Glutamatergic neuron (in vitro differentiated cells): ENCODE results near the gene NTN1. TPM values are rescaled to one million over a fixed set of nuclear protein-coding genes. Genes with fewer than 3 reads are reported as not detected.

Experiments used
- DNase-seq: peaks from one replicate; pipeline ENCODE4 v3.0.0; 2022
- H3K27ac Mint-ChIP-seq: one replicate; pipeline ENCODE4 v1.8.0; 2020; ENCODE audit warnings: mild to moderate bottlenecking, mixed read lengths, inconsistent platforms; ENCODE audit not compliant: unreplicated experiment
- H3K27me3 Mint-ChIP-seq: one replicate; pipeline ENCODE4 v1.8.0; 2020; ENCODE audit warnings: mild to moderate bottlenecking, moderate library complexity, mixed read lengths, inconsistent platforms; ENCODE audit not compliant: unreplicated experiment
- H3K36me3 Mint-ChIP-seq: one replicate; pipeline ENCODE4 v1.8.0; 2020; ENCODE audit warnings: mild to moderate bottlenecking, mixed read lengths, inconsistent platforms; ENCODE audit not compliant: unreplicated experiment
- H3K4me1 Mint-ChIP-seq: one replicate; pipeline ENCODE4 v1.8.0; 2020; ENCODE audit warnings: mild to moderate bottlenecking, low read depth, mixed read lengths, inconsistent platforms; ENCODE audit not compliant: unreplicated experiment
- H3K4me3 Mint-ChIP-seq: one replicate; pipeline ENCODE4 v1.8.0; 2020; ENCODE audit warnings: mild to moderate bottlenecking, mixed read lengths, inconsistent platforms; ENCODE audit not compliant: unreplicated experiment
- H3K9me3 Mint-ChIP-seq: one replicate; pipeline ENCODE4 v1.8.0; 2020; ENCODE audit warnings: mild to moderate bottlenecking, moderate library complexity, mixed read lengths, inconsistent platforms; ENCODE audit not compliant: unreplicated experiment
- CTCF ChIP-seq: fragments of 200-600 bp; sonication (generic); IDR thresholded peaks from one replicate; pipeline ENCODE4 v1.5.0; 2021; ENCODE audit not compliant: partially characterized antibody, unreplicated experiment
- total RNA-seq: library from RNA; stranded (reverse); fragmentation: NEBNext Ultra II Directional; extraction: Animal tissue kit (Norgen Biotek cat#: 25700); gene quantifications from one replicate; pipeline ENCODE4 v1.2.1, GENCODE V29; 2021; ENCODE audit not compliant: unreplicated experiment

NTN1 gene
- total RNA-seq, 1 donor from 2014 or later, result 0.76 TPM

- peaks cover 3% of the 10 kb centered on the region for H3K4me1 Mint-ChIP-seq
- H3K27me3 Mint-ChIP-seq, result peaks cover 5% of the 10 kb centered on the region
- no peak for TF ChIP-seq CTCF
- H3K27ac Mint-ChIP-seq, result no peak overlapping the region
- peaks cover 6% of the 10 kb centered on the region for H3K9me3 Mint-ChIP-seq
- no peak overlapping the region for H3K4me3 Mint-ChIP-seq
- no peaks in the 10 kb centered on the region for H3K36me3 Mint-ChIP-seq
- DNase-seq, result no peak
Measured at GRCh38 chr17:9116861-9117568, 95.7 kb downstream of the NTN1 start.

- H3K36me3 Mint-ChIP-seq, result no peaks in the 10 kb centered on the region
- peak; percentile 32 for DNase-seq
- no peak overlapping the region for H3K27ac Mint-ChIP-seq
- H3K4me3 Mint-ChIP-seq, result no peak overlapping the region
- peaks cover 5% of the 10 kb centered on the region for H3K27me3 Mint-ChIP-seq
- TF ChIP-seq CTCF, result peak; percentile 43
- peaks cover 5% of the 10 kb centered on the region for H3K9me3 Mint-ChIP-seq
- H3K4me1 Mint-ChIP-seq, result peaks cover 3% of the 10 kb centered on the region
Measured at GRCh38 chr17:9120471-9120870, 99.2 kb downstream of the NTN1 start.

- Mint-ChIP-seq H3K27ac (no peak overlapping the region), H3K4me3 (no peak overlapping the region), H3K27me3 (peaks cover 4% of the 10 kb centered on the region), H3K4me1 (peaks cover 2% of the 10 kb centered on the region), H3K36me3 (no peaks in the 10 kb centered on the region), H3K9me3 (peaks cover 5% of the 10 kb centered on the region)
- no peak for DNase-seq
- no peak for TF ChIP-seq CTCF
Measured at GRCh38 chr17:9121186-9121820, 100.0 kb downstream of the NTN1 start.

GRCh38 chr17:9123594-9124553 is 102.6 kb downstream of the NTN1 start:
- Mint-ChIP-seq H3K4me3 (no peak overlapping the region), H3K4me1 (no peaks in the 10 kb centered on the region), H3K9me3 (peaks cover 3% of the 10 kb centered on the region), H3K36me3 (no peaks in the 10 kb centered on the region), H3K27ac (no peak overlapping the region), H3K27me3 (no peaks in the 10 kb centered on the region)
- TF ChIP-seq CTCF, result no peak
- DNase-seq, result no peak
